ENCODE measurements around the gene ZNF80. TPM values are rescaled to one million over a fixed set of nuclear protein-coding genes. Genes with fewer than 3 reads are reported as not detected.

The ZNF80 gene
- total RNA-seq, 2 experiments from 2014 or later: 0.16 to 0.17 TPM

- Mint-ChIP-seq H3K4me1 (ENCODE audit: low read depth) (peaks cover 42% of the 10 kb centered on the region), H3K27me3 (no peaks in the 10 kb centered on the region), H3K36me3 (ENCODE audit: low read depth) (peaks cover 7% of the 10 kb centered on the region), H3K9me3 (no peaks in the 10 kb centered on the region), H3K4me3 (no peak overlapping the region), H3K27ac (peak overlapping the region; percentile 30)
- Histone ChIP-seq H3K27me3 (ENCODE audit: control insufficient read depth in 1 of 2, insufficient read depth in 2 of 2, low read length in 2 of 2) (no peaks in the 10 kb centered on the region), H3K4me1 (ENCODE audit: insufficient read depth, low read length) (peaks cover 85% of the 10 kb centered on the region), H3K36me3 (ENCODE audit: insufficient read depth, low read length) (no peaks in the 10 kb centered on the region), H3K9me3 (ENCODE audit: control insufficient read depth in 1 of 2, insufficient read depth in 1 of 2, low read length in 2 of 2) (no peaks in the 10 kb centered on the region), H3K27ac (ENCODE audit: low read depth in 1 of 2, low read length in 2 of 2) (no peak overlapping the region), H3K4me3 (ENCODE audit: low read length) (no peak overlapping the region)
- CTCF ChIA-PET: interaction anchor here (3.0 kb wide), 1 partner anchor 72 kb away, joined by 9 read pairs; no protein-coding TSS in a partner anchor
- ATAC-seq (ENCODE audit: poor library complexity): no peak
- no peak for TF ChIP-seq CTCF (IDR thresholded peaks at IDR 0.05)
- intact Hi-C loops (cut with DNase I, micrococcal nuclease): loop anchor here in 1 of 2 experiments (5.0 to 10.0 kb wide), 2 partner anchors 74 to 164 kb away; partner anchors contain the start of genes CCDC191, QTRT2 and TIGIT
- DNase-seq: peak in 1 of 14 experiments; percentile 33
- POLR2A ChIA-PET: interaction anchor here (0.8 to 1.0 kb wide), 2 partner anchors 13 to 88 kb away, joined by 3 read pairs; no protein-coding TSS in a partner anchor
Observed at GRCh38 chr3:114218578-114219185, 18.7 kb downstream of the ZNF80 start.

GRCh38 chr3:114218006-114218405 lies 19.4 kb downstream of the ZNF80 start:
- peaks cover 88% of the 10 kb centered on the region for H3K4me1 ChIP-seq (ENCODE audit: insufficient read depth, low read length)
- Mint-ChIP-seq H3K27ac (no peak overlapping the region), H3K36me3 (ENCODE audit: low read depth) (peaks cover under 1% of the 10 kb centered on the region), H3K4me1 (ENCODE audit: low read depth) (peaks cover 35% of the 10 kb centered on the region), H3K4me3 (no peak overlapping the region), H3K27me3 (no peaks in the 10 kb centered on the region), H3K9me3 (no peaks in the 10 kb centered on the region)
- no peak for TF ChIP-seq CTCF (IDR thresholded peaks at IDR 0.05)
- no peaks in the 10 kb centered on the region for H3K9me3 ChIP-seq (ENCODE audit: control insufficient read depth in 1 of 2, insufficient read depth in 1 of 2, low read length in 2 of 2)
- intact Hi-C loops (cut with DNase I, micrococcal nuclease): loop anchor here in 1 of 2 experiments (5.0 to 10.0 kb wide), 2 partner anchors 74 to 163 kb away; partner anchors contain the start of genes CCDC191, QTRT2 and TIGIT
- no peak for DNase-seq
- no peak overlapping the region for H3K4me3 ChIP-seq (ENCODE audit: low read length)
- CTCF ChIA-PET: interaction anchor here (3.0 kb wide), 1 partner anchor 73 kb away, joined by 9 read pairs; no protein-coding TSS in a partner anchor
- POLR2A ChIA-PET: interaction anchor here (0.6 to 1.7 kb wide), 4 partner anchors 9 to 89 kb away, joined by 3 to 4 read pairs (median 3); no protein-coding TSS in a partner anchor
- no peaks in the 10 kb centered on the region for H3K36me3 ChIP-seq (ENCODE audit: insufficient read depth, low read length)
- no peak for ATAC-seq (ENCODE audit: poor library complexity)
- no peaks in the 10 kb centered on the region for H3K27me3 ChIP-seq (ENCODE audit: control insufficient read depth in 1 of 2, insufficient read depth in 2 of 2, low read length in 2 of 2)
- H3K27ac ChIP-seq (ENCODE audit: low read depth in 1 of 2, low read length in 2 of 2): peak overlapping the region in 1 of 2 donors; percentile 17

GRCh38 chr3:114217266-114217665 lies 20.1 kb downstream of the ZNF80 start:
- peaks cover 91% of the 10 kb centered on the region for H3K4me1 ChIP-seq (ENCODE audit: insufficient read depth, low read length)
- no peak overlapping the region for H3K4me3 ChIP-seq (ENCODE audit: low read length)
- H3K27me3 ChIP-seq (ENCODE audit: control insufficient read depth in 1 of 2, insufficient read depth in 2 of 2, low read length in 2 of 2): no peaks in the 10 kb centered on the region
- POLR2A ChIA-PET: interaction anchor here (0.6 to 1.7 kb wide), 2 partner anchors 10 to 15 kb away, joined by 4 read pairs; no protein-coding TSS in a partner anchor
- H3K27ac Mint-ChIP-seq: no peak overlapping the region
- DNase-seq (no peak), ATAC-seq (ENCODE audit: poor library complexity) (no peak)
- no peaks in the 10 kb centered on the region for H3K9me3 ChIP-seq (ENCODE audit: control insufficient read depth in 1 of 2, insufficient read depth in 1 of 2, low read length in 2 of 2)
- no peak overlapping the region for H3K27ac ChIP-seq (ENCODE audit: low read depth in 1 of 2, low read length in 2 of 2)
- intact Hi-C loops (cut with DNase I, micrococcal nuclease): loop anchor here in 1 of 2 experiments (5.0 to 10.0 kb wide), 2 partner anchors 75 to 162 kb away; partner anchors contain the start of genes CCDC191, QTRT2 and TIGIT
- no peak for TF ChIP-seq CTCF (IDR thresholded peaks at IDR 0.05)
- no peaks in the 10 kb centered on the region for H3K36me3 ChIP-seq (ENCODE audit: insufficient read depth, low read length)
- H3K36me3 Mint-ChIP-seq (ENCODE audit: low read depth): no peaks in the 10 kb centered on the region
- no peaks in the 10 kb centered on the region for H3K27me3 Mint-ChIP-seq
- CTCF ChIA-PET: interaction anchor here (3.0 kb wide), 1 partner anchor 73 kb away, joined by 9 read pairs; no protein-coding TSS in a partner anchor
- H3K9me3 Mint-ChIP-seq: no peaks in the 10 kb centered on the region
- H3K4me1 Mint-ChIP-seq (ENCODE audit: low read depth): peaks cover 27% of the 10 kb centered on the region
- H3K4me3 Mint-ChIP-seq: peak overlapping the region; percentile 18

Data from CD4-positive, alpha-beta T cell (primary cell).